HG03066 (cell line): ENCODE measurements around the gene DNAH9.

Experiments used
- ATAC-seq: cut with Tn5 transposase; IDR thresholded peaks from one replicate; pipeline ENCODE4 v1.9.1; 2021; ENCODE audit warnings: low read depth; ENCODE audit not compliant: unreplicated experiment

The DNAH9 gene

GRCh38 chr17:11832401-11833137 lies 234.3 kb downstream of the DNAH9 start:
- ATAC-seq: no peak

- no peak for ATAC-seq
Measured at GRCh38 chr17:11836508-11836907, 238.2 kb downstream of the DNAH9 start.

- no peak for ATAC-seq
Measured at GRCh38 chr17:11840052-11840451, 241.8 kb downstream of the DNAH9 start.

- ATAC-seq: no peak
Measured at GRCh38 chr17:11840831-11841230, 242.6 kb downstream of the DNAH9 start.

- ATAC-seq: no peak
Measured at GRCh38 chr17:11848330-11848729, 250.1 kb downstream of the DNAH9 start.

- no peak for ATAC-seq
Measured at GRCh38 chr17:11852231-11852630, 254.0 kb downstream of the DNAH9 start.

- ATAC-seq: no peak
Measured at GRCh38 chr17:11852912-11853311, 254.6 kb downstream of the DNAH9 start.

GRCh38 chr17:11853321-11854151 lies 255.3 kb downstream of the DNAH9 start:
- no peak for ATAC-seq

GRCh38 chr17:11855306-11855705 lies 257.0 kb downstream of the DNAH9 start:
- ATAC-seq: no peak

GRCh38 chr17:11857006-11857405 lies 258.7 kb downstream of the DNAH9 start:
- ATAC-seq: no peak

- no peak for ATAC-seq
Measured at GRCh38 chr17:11869680-11870394, 271.6 kb downstream of the DNAH9 start.

GRCh38 chr17:11871773-11872172 lies 273.5 kb downstream of the DNAH9 start:
- ATAC-seq: no peak

GRCh38 chr17:11874756-11875155 lies 276.5 kb downstream of the DNAH9 start:
- ATAC-seq: no peak

- no peak for ATAC-seq
Measured at GRCh38 chr17:11880714-11881113, 282.4 kb downstream of the DNAH9 start.

GRCh38 chr17:11882716-11883115 lies 284.4 kb downstream of the DNAH9 start:
- no peak for ATAC-seq

GRCh38 chr17:11885051-11885450 lies 286.8 kb downstream of the DNAH9 start:
- no peak for ATAC-seq

GRCh38 chr17:11889266-11889665 lies 291.0 kb downstream of the DNAH9 start:
- no peak for ATAC-seq

- no peak for ATAC-seq
Measured at GRCh38 chr17:11893862-11894261, 295.6 kb downstream of the DNAH9 start.

- no peak for ATAC-seq
Measured at GRCh38 chr17:11896199-11896598, 297.9 kb downstream of the DNAH9 start.

- no peak for ATAC-seq
Measured at GRCh38 chr17:11898526-11899235, 300.4 kb downstream of the DNAH9 start.

- no peak for ATAC-seq
Measured at GRCh38 chr17:11899537-11899942, 301.3 kb downstream of the DNAH9 start.
